Brain pericyte (primary cell): ENCODE measurements around the gene CNN2.

Experiments
- DNase-seq: peaks from one replicate; pipeline ENCODE4 v3.0.0-alpha.2; 2012; ENCODE audit warnings: low read depth, low spot score

Gene CNN2

GRCh38 chr19:995051-995827 is 31.2 kb upstream of the CNN2 start:
- DNase-seq, result no peak

DNA sequence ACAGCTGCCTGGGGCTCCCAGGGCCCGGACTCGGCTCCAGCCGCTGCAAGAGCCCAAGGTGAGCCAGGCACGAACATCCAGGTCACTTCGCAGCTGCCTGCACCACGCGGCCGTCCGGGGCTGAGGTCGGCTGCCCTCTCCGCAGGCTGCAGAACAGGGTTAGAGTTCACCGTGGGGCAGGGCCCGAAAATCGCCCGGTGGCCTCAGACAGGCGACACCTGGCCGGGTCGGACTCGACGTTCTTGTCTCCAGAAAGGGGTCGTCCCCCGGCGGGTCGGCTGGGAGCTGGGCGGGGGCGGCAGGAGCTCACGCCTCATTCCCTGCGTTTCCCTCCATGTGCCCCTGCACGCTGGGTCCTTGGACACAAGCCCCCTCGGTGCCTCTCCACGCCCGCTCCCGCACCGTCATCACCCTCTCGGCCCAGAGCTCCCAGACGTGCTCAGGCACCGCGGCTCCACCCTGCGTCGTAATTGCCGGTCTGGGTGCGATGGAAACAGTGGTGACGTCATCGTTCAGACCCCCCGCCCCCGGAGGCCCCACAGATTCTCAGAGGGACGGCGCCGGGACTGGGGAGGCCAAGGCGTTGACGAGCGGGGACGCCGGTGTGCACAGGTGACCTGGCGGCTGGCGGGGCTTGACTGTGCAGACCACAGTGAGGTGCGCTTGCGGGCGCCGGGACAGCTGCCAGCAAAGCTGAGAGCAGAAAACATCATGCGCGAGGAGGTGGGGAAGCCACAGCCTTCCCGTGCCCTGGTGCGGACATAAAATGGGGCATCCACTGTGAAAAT is 30.2 kb upstream of the CNN2 start:
- DNase-seq, result no peak

GRCh38 chr19:998064-998463 is 28.3 kb upstream of the CNN2 start:
- no peak for DNase-seq

DNA sequence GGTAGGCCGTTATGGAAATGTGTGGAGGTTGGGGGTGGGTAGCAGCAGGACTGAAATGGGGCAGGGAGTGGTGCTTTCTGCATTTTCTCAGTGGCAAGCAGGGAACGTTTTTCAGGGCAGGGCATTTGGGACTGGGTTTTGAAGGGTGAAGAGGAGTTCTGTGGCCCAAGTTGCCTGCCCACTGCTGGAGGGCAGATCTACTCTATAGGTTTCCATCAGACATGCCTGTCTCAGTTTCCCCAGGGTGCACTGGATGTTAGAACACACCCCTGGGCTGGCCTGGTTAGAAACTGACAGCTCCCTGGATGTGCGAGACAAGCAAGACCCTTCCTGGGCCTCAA is 27.1 kb upstream of the CNN2 start:
- DNase-seq, result no peak

GRCh38 chr19:1000095-1000494 is 26.3 kb upstream of the CNN2 start, which contains the start of gene GRIN3B:
GRIN3B (plus strand) TSS chr19:1000419; CDS start chr19:1000438, 19 bp downstream.
- DNase-seq, result no peak

- DNase-seq, result no peak
Observed at GRCh38 chr19:1000591-1001537, 25.5 kb upstream of the CNN2 start.

- DNase-seq, result no peak
Observed at GRCh38 chr19:1001538-1002166, 24.8 kb upstream of the CNN2 start.

- no peak for DNase-seq
Observed at GRCh38 chr19:1002600-1002999, 23.8 kb upstream of the CNN2 start.

DNA sequence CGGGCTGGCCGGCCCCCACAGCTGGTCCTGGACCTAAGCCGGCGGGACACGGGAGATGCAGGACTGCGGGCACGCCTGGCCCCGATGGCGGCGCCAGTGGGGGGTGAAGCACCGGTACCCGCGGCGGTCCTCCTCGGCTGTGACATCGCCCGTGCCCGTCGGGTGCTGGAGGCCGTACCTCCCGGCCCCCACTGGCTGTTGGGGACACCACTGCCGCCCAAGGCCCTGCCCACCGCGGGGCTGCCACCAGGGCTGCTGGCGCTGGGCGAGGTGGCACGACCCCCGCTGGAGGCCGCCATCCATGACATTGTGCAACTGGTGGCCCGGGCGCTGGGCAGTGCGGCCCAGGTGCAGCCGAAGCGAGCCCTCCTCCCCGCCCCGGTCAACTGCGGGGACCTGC is 23.1 kb upstream of the CNN2 start:
- DNase-seq, result no peak

GRCh38 chr19:1004204-1004802 is 22.1 kb upstream of the CNN2 start:
- no peak for DNase-seq

DNA sequence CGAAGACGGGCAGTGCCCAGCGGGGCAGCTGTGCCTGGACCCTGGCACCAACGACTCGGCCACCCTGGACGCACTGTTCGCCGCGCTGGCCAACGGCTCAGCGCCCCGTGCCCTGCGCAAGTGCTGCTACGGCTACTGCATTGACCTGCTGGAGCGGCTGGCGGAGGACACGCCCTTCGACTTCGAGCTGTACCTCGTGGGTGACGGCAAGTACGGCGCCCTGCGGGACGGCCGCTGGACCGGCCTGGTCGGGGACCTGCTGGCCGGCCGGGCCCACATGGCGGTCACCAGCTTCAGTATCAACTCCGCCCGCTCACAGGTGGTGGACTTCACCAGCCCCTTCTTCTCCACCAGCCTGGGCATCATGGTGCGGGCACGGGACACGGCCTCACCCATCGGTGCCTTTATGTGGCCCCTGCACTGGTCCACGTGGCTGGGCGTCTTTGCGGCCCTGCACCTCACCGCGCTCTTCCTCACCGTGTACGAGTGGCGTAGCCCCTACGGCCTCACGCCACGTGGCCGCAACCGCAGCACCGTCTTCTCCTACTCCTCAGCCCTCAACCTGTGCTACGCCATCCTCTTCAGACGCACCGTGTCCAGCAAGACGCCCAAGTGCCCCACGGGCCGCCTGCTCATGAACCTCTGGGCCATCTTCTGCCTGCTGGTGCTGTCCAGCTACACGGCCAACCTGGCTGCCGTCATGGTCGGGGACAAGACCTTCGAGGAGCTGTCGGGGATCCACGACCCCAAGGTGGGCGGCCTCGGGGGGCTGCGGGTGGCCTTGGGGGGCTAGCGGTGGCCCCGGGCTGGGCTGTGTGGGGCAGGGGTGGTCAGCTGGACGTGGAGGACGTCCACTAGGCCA is 21.4 kb upstream of the CNN2 start:
- no peak for DNase-seq

- no peak for DNase-seq
Observed at GRCh38 chr19:1006711-1007398, 19.6 kb upstream of the CNN2 start.

- no peak for DNase-seq
Observed at GRCh38 chr19:1007399-1008251, 18.8 kb upstream of the CNN2 start.

DNA sequence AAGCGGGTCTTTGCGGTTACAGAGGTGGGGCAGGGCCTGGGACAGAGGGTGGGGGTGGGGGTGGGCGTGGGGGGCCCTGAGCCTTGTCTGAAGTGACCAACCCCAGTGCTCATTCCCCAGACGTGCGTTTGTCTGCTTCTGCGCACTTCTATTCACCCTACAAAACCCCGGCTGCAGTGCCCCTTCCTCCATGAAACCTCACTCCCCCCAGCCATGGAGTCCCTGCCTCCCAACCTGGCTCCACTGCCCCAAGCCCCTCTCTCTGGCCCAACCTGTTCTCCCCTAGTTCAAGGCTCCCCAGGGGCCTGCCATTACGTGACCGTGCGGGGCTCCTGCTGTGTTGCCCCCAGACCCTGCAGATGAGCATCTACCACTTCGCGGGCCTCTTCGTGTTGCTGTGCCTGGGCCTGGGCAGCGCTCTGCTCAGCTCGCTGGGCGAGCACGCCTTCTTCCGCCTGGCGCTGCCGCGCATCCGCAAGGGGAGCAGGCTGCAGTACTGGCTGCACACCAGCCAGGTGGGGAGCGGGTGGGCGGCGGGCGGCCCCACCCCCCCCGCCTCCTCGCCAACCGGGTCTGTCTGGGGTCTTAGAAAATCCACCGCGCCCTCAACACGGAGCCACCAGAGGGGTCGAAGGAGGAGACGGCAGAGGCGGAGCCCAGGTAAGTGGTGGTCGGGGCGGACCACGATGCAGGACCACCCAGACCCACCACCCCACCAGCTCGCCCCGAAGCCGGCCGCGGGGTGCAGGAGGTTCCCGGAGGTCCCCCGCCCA is 18.0 kb upstream of the CNN2 start:
- DNase-seq, result no peak

DNA sequence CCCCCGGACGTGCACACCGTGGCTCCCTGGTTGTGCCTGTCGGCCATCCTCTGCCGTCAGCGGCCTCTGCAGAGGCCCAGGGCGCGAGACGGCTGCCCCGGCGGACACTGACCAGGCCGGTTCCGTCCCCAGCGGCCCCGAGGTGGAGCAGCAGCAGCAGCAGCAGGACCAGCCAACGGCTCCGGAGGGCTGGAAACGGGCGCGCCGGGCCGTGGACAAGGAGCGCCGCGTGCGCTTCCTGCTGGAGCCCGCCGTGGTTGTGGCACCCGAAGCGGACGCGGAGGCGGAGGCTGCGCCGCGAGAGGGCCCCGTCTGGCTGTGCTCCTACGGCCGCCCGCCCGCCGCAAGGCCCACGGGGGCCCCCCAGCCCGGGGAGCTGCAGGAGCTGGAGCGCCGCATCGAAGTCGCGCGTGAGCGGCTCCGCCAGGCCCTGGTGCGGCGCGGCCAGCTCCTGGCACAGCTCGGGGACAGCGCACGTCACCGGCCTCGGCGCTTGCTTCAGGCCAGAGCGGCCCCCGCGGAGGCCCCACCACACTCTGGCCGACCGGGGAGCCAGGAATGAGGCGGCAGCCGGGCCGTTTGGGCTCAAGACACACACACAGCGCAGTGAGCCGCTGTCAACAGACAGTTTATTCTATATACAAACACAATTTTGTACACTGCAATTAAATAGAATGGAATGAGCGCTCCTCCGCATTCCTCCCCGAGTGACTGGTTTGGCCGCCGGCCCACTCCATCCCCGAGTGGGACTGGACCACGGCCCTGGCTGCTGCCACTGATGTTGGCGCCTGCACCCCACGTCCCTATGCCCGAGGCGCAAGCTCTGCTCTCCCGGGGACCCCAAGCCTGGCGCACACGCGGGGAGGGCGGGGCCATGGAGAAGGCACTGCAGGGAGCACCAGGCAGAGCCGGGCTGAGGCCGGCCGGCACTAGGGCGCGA is 17.1 kb upstream of the CNN2 start:
- no peak for DNase-seq

DNA sequence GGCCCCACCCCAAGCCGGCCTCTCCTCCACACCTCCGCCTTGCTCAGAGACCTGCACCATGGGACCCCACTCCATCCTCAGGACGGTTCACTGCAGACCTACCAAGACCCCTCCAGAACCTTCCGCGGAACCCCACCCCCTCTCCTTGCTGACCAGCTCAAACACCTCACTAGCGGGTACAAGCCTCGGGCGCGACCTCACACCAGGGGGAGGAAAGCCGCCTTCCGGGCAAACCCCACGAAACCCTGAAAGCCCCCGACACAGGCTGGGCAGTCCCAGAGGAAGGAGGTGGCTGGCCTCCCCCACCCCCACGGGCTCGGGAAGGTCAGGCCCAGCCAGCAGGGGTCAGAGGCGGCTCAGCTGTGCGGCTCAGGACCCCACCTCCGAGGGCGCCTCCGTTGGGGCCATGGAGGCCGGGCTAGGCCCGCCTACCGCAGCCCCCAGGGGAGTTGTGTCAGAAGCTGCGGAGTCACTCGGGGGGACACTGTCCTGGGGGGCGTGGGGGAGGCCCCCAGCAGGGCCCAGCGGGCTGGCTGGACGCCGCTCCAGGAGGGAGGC is 16.3 kb upstream of the CNN2 start:
- no peak for DNase-seq
